RWPE1 (cell line): ENCODE results near the gene FKRP.

ENCODE experiments used
- CTCF ChIA-PET: fragments of 350-600 bp; sonication (Branson Sonifier 250); formaldehyde crosslinking; extraction: SDS; loops from one replicate; lab custom pipeline; 2021; lab: Yijun Ruan, JAX
- POLR2A ChIA-PET: fragments of 400-600 bp; formaldehyde crosslinking; extraction: SDS; loops from one replicate; lab custom pipeline; 2020; ENCODE audit warnings: antibody characterized with exemption; ENCODE audit not compliant: low non-redundant PET; lab: Yijun Ruan, JAX
- DNase-seq: peaks from one replicate; pipeline ENCODE4 v3.0.0; 2012; ENCODE audit warnings: low spot score
- H3K27ac ChIP-seq: fragments of 450-650 bp; 2 replicates; pipeline ENCODE4 v1.5.1; 2017
- CTCF ChIP-seq: fragments of 450-650 bp; conservative IDR thresholded peaks from 2 replicates; pipeline ENCODE4 v1.5.1; 2017; ENCODE audit warnings: low read depth, mild to moderate bottlenecking

Gene FKRP

DNA sequence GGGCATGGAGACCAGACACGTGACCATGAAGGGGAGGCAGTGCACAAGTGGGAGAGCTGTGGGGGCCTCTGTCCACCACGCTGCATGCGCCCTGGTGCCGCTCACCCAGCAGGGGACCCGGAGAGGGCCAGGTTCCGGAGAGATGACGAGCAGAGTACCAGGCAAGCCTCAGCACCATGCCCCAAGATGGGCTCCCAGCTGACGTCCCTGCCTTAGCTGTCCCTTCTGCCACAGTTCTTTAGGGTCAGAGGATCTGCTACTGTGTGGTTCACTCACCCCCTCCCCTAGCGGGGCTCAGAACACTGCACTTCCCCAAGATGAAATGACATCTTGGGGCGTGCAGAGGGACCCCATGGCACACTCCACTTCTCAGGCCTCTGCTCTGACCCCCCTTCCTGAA is 19.3 kb upstream of the FKRP start:
- no peak for TF ChIP-seq CTCF
- DNase-seq = no peak
- ChIA-PET POLR2A (interaction anchor here (0.6 kb wide), 1 partner anchor 15 kb away, joined by 5 read pairs; no protein-coding TSS in a partner anchor), CTCF (interaction anchor here (0.7 kb wide), 1 partner anchor 22 kb away, joined by 3 read pairs; no protein-coding TSS in a partner anchor)
- peak overlapping the region; percentile 45 for H3K27ac ChIP-seq

DNA sequence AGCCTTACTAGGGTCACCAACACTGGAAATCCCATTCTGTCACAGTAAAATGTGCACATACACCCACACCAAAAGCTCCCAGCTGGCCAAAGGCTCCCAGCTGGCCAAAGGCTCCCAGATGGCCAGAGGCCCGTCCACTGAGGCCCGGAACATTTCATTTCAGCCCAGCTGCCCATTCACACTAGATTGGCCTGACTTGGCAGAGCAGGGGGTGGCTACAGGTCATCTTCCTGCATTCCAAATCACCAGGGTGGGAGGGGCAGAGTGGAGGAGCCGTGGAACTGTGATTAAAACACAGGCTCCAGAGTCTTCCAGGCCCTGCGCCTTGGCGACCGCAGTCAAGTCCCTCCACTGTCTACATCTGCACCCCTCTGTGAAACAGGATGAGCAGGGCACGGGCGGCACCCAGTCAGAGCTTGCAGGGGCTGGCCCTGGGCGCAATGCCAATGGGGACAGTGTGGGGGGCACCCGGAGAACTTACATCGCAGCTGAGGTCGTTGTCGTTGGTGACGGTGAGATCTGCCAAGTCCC is 18.8 kb upstream of the FKRP start:
- no peak for DNase-seq
- no peak for TF ChIP-seq CTCF
- ChIA-PET CTCF (interaction anchor here (0.7 kb wide), 1 partner anchor 22 kb away, joined by 3 read pairs; no protein-coding TSS in a partner anchor), POLR2A (interaction anchor here (0.6 kb wide), 1 partner anchor 15 kb away, joined by 5 read pairs; no protein-coding TSS in a partner anchor)
- H3K27ac ChIP-seq = peak overlapping the region; percentile 45

DNA sequence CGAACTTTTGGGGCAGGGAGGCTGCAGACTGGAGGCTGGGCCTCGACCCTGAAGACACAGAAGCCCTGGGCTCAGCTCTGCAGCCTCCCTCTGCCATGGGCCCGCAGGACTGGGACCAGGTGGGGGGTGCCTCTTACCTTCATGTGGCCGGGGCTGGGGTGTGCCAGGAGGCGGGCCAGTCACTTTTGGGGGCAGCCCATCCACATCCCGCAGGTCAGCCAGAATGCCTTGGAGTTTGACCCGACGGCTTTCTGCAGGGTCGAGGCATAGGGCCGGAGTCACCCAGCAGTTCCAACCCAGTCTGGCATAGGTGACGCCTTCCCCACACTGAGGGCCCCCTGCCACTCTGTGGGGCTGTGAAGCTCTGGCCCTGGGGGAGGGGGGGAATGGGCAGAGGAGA is 18.1 kb upstream of the FKRP start:
- DNase-seq = no peak
- ChIA-PET POLR2A (no interaction called here), CTCF (interaction anchor here (2.0 kb wide), 2 partner anchors 12 to 111 kb away, joined by 7 read pairs; partner anchors contain the start of gene PRKD2)
- peak overlapping the region; percentile 45; the same call in 1 of the 2 replicates for H3K27ac ChIP-seq
- no peak for TF ChIP-seq CTCF

DNA sequence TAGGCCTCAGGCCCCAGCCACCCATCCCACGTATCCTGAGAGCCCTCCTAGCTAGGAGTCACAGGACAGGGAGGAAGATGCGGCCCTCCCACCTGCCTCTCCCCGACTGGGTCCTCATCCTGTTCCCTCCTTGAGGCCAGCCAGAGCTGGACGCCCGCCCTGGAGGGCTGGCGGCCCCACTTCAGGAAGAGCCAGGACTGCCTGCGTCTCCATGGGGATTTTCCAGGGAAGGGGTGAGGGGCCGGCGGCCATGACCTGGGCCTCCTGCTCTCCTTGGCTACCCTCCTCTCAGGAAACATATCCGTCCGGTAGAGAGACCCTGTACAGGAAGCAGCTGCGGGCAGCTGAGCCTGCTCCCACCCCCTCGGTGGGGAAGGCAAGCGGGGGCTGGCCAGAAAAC is 17.6 kb upstream of the FKRP start:
- no peak for TF ChIP-seq CTCF
- DNase-seq = no peak
- CTCF ChIA-PET = interaction anchor here (0.6 to 2.0 kb wide), 5 partner anchors 12 to 1697 kb away, joined by 3 to 7 read pairs (median 6); partner anchors contain the start of gene PRKD2
- POLR2A ChIA-PET = interaction anchor here (0.6 kb wide), 1 partner anchor 111 kb away, joined by 3 read pairs; no protein-coding TSS in a partner anchor
- 0 out of 2 replicates have a peak overlapping the region, but pooled peaks have one; percentile 45 for H3K27ac ChIP-seq

DNA sequence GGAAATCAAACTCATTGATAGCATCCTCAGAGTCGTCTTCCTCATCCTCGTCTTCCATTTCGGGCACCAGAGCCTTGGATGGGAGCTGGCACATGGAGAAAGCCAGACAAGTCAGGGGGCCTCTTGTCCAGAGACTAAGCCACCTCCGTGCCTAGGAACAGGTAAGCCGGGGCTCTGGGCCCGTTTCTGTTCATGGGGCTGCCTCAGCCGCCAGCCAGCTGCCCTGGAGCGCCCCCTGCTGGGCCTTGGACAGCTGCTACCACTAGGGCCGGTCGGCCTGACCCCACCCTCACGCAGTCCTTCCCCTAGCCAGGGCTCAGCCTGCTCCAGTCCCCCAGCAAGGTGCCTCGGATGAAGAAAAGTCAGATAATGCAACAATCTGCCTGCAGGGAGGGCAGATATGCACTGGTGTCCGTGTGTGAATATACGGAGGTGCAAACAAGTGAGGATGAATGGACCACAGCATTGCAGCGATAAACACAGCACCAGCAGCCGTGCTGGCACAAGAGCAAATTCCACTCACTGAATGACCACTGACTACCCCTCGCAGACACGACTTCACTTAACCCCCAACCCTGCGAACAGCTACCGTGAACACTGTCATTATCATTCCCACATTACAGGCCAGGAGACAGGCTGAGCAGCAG is 17.0 kb upstream of the FKRP start:
- peak; percentile 39 for DNase-seq
- H3K27ac ChIP-seq = peak overlapping the region; percentile 45
- POLR2A ChIA-PET = interaction anchor here (0.6 kb wide), 1 partner anchor 112 kb away, joined by 3 read pairs; no protein-coding TSS in a partner anchor
- peak; percentile 89 for TF ChIP-seq CTCF
- CTCF ChIA-PET = interaction anchor here (0.6 to 2.0 kb wide), 8 partner anchors 13 to 1697 kb away, joined by 3 to 7 read pairs (median 4); partner anchors contain the start of gene PRKD2

DNA sequence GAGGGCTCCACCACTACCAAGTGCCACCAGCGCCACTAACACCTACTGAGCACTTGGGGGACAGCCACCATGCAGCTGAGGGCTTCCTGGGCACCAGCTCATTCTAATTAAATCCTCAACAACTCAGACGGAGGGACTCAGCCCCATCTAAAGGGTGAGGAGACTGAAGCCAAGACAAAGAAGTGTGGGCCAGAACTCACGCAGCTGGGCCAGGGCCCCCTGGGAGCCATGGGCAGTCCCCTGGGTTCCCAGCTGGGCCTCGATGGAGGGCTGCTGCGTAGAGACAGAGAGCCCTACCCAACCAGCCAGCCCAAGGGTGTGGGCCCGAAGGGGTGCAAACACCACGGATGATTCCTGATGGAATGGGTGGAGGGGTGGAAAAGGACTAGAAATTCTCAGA is 16.2 kb upstream of the FKRP start:
- DNase-seq = no peak
- ChIA-PET CTCF (interaction anchor here (0.6 to 2.0 kb wide), 4 partner anchors 14 to 113 kb away, joined by 3 to 7 read pairs (median 6); partner anchors contain the start of gene PRKD2), POLR2A (interaction anchor here (0.6 kb wide), 1 partner anchor 101 kb away, joined by 5 read pairs; no protein-coding TSS in a partner anchor)
- H3K27ac ChIP-seq = peak overlapping the region; percentile 45
- TF ChIP-seq CTCF = no peak
